Upper lobe of left lung (tissue), 6 donors: ENCODE results near the gene IGFLR1. TPM values are rescaled to one million over a fixed set of nuclear protein-coding genes. Genes with fewer than 3 reads are reported as not detected.

Experiments
- ATAC-seq, 2 donors: fragments of 200-7000 bp; cut with Tn5 transposase; one replicate each; pipeline ENCODE4 v1.9.1; 2022; ENCODE audit warnings: mild to moderate bottlenecking in 2 of 2, moderate library complexity in 2 of 2; ENCODE audit not compliant: low FRiP score in 2 of 2
- DNase-seq, 2 donors: peaks; one replicate each; pipeline ENCODE4 v3.0.0-alpha.2; 2019 to 2020
- H3K27ac ChIP-seq, 4 donors: fragments of 200-600 bp; sonication (generic); one replicate each; pipeline ENCODE4 v1.5.1; 2016 to 2019
- H3K27me3 ChIP-seq, 4 donors: fragments of 200-600 bp; sonication (generic); one replicate each; pipeline ENCODE4 v1.5.1; 2017 to 2019
- H3K36me3 ChIP-seq, 4 donors: fragments of 200-600 bp; sonication (generic); one replicate each; pipeline ENCODE4 v1.5.1; 2016 to 2019
- H3K4me1 ChIP-seq, 4 donors: fragments of 200-600 bp; sonication (generic); one replicate each; pipeline ENCODE4 v1.5.1; 2018 to 2019
- H3K4me3 ChIP-seq, 4 donors: fragments of 200-600 bp; sonication (generic); one replicate each; pipeline ENCODE4 v1.5.1; 2017 to 2019; ENCODE audit warnings: mild to moderate bottlenecking in 2 of 4, moderate library complexity in 1 of 4
- H3K9me3 ChIP-seq, 4 donors: fragments of 200-600 bp; sonication (generic); one replicate each; pipeline ENCODE4 v1.5.1; 2018 to 2019
- EP300 ChIP-seq, 4 donors: sonication (generic); formaldehyde crosslinking; IDR thresholded peaks; one replicate each; pipeline ENCODE4 v1.5.1; 2017; ENCODE audit warnings: antibody characterized with exemption in 4 of 4, control low read depth in 2 of 4
- POLR2A ChIP-seq, 4 donors: fragments of 450-650 bp; IDR thresholded peaks; one replicate each; pipeline ENCODE4 v1.5.1; 2016 to 2017; ENCODE audit warnings: antibody characterized with exemption in 4 of 4, mild to moderate bottlenecking in 2 of 4
- POLR2AphosphoS5 ChIP-seq, 2 donors: sonication (generic); formaldehyde crosslinking; IDR thresholded peaks; one replicate each; pipeline ENCODE4 v1.5.1; 2017; ENCODE audit warnings: antibody characterized with exemption in 2 of 2
- WGBS, 2 donors: methylation state at CpG; one replicate each; pipeline ENCODE4 v1.1.5; 2017 to 2018; 5-methylcytosine and 5-hydroxymethylcytosine counted together
- total RNA-seq, 6 donors: library from RNA; depleted of rRNA in 4 of 6; stranded (reverse); fragments of >200 nt in 4 of 6; gene quantifications; one replicate each; pipeline versions ENCODE4 v1.1.0 to v1.2.1, GENCODE V29; 2016 to 2021
- TF ChIP-seq, protein P1 (sequence below), 6 experiments: fragments of 450-650 bp in 4 of 6; fragments of 200-600 bp in 2 of 6; sonication (generic) in 2 of 6; IDR thresholded peaks; one replicate each; pipeline ENCODE4 v1.5.1; 2016 to 2019; ENCODE audit warnings: antibody characterized with exemption in 6 of 6
- donor health status: DM: no; HTN: no; CAD: no; lungs with moderate emphysema.
- donor health status: DM: no; HTN: yes; CAD: no; lungs with severe emphysema.

Gene IGFLR1
- total RNA-seq, 6 donors from 2014 or later, result 6.4 to 28.4 (median 18.8) TPM

DNA sequence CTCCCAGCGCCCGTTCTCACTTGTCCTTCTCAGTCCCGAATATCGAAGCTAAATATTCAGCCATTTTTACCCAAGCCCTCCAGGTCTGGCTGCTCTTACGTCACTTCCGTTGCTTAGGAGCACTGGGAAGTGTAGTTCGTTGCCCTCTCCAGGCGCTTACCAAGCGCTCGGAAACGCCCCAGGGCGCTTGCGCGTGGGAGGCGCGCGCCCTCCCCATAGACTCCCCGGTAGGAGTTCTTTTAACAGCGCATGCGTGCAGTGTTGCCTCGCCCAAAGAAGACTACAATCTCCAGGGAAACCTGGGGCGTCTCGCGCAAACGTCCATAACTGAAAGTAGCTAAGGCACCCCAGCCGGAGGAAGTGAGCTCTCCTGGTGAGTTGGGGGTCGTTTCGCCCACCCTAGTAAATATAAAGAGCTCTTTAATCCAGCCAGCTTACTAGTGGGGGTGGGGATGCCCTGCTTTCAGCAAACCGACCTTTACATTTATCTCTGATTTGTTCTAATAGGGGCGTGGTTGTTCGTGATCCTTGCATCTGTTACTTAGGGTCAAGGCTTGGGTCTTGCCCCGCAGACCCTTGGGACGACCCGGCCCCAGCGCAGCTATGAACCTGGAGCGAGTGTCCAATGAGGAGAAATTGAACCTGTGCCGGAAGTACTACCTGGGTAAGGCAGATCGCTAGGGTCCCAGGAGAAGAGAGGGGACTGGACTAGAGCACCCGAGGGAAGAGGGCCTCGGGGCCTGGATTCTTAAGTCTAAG lies 3.3 kb upstream of the IGFLR1 start, which contains the start of the genes PSENEN and U2AF1L4:
PSENEN (plus strand) TSS at position 324 of the 759 bp plus-strand sequence; CDS start at position 604, 280 bp downstream.
U2AF1L4 (minus strand) TSS at position 91 of the 759 bp plus-strand sequence; CDS start at position 64, 27 bp downstream.
- H3K4me1 ChIP-seq, result peaks cover 40 to 70% (median 52%) of the 10 kb centered on the region in 4 donors
- peak in 1 of 2 donors; percentile 70 for TF ChIP-seq POLR2AphosphoS5 (IDR thresholded peaks at IDR 0.05)
- TF ChIP-seq POLR2A (IDR thresholded peaks at IDR 0.05), result peak in 1 of 4 donors; percentile 48
- TF ChIP-seq, protein P1, sequence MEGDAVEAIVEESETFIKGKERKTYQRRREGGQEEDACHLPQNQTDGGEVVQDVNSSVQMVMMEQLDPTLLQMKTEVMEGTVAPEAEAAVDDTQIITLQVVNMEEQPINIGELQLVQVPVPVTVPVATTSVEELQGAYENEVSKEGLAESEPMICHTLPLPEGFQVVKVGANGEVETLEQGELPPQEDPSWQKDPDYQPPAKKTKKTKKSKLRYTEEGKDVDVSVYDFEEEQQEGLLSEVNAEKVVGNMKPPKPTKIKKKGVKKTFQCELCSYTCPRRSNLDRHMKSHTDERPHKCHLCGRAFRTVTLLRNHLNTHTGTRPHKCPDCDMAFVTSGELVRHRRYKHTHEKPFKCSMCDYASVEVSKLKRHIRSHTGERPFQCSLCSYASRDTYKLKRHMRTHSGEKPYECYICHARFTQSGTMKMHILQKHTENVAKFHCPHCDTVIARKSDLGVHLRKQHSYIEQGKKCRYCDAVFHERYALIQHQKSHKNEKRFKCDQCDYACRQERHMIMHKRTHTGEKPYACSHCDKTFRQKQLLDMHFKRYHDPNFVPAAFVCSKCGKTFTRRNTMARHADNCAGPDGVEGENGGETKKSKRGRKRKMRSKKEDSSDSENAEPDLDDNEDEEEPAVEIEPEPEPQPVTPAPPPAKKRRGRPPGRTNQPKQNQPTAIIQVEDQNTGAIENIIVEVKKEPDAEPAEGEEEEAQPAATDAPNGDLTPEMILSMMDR (IDR thresholded peaks at IDR 0.05), result peak in 2 of 6 experiments; percentile 3 to 28
- TF ChIP-seq EP300 (IDR thresholded peaks at IDR 0.05), result no peak
- H3K4me3 ChIP-seq, result peak within 1 kb of the TSS; percentile 63 to 91 (median 76)
- 1 to 2% methylated on average over 22 of the region's 40 CpGs for WGBS, 2 donors
- no peaks in the 10 kb centered on the region for H3K9me3 ChIP-seq
- H3K27ac ChIP-seq, result peak within 1 kb of the TSS; percentile 99 to 100 (median 100)
- no peaks in the 10 kb centered on the region for H3K27me3 ChIP-seq
- ATAC-seq (peak; percentile 89 to 93), DNase-seq (peak; percentile 99)
- peaks cover 0 to 4% (median 0%) of the 10 kb centered on the region in 4 donors for H3K36me3 ChIP-seq

DNA sequence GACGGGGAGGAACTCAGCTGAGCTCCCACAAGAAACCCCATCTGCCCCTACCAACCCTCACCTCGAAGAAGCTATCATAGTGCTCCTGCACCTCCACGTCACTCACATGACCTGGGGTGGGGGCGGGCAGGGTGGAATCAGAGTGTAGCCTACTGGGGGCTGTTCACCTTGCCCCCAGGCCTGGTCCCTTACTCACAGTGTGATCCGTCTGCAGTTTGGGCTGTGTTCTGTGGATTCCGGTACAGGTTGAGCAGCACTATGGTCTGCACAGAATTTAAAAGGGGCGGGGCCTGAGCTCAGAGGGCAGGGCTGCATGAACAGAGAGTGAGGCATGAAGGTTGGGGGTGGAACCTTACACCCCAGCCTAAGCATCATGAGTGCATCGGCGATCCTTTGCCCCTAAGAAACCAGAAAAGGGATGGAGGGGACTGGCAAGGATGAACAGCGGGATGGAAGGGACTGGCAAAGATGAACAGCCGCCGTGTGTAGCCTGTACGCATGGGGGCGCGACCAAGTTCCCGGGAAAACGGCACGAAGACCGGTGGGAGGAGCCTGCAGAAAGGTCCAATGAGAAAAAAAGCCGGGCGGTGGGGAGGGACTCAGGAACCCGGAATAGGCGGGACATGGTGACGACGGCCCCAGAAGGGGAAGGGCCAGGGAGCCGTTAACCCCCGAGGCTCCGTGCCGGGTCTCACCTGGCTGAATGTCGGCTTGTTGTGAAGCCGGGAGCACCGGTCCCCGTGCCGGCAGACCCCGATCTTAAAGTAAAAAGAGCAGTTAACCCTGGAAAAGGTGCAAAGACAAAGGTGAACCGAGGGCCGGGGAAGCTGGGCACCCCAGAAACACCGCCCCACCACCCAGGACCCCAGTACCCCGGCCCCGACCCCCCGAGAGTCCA lies 2.4 kb upstream of the IGFLR1 start:
- no peaks in the 10 kb centered on the region for H3K9me3 ChIP-seq
- DNase-seq, result peak; percentile 92 to 98
- H3K27ac ChIP-seq, result peak overlapping the region; percentile 99 to 100 (median 100)
- peak; percentile 87 to 91 for ATAC-seq
- TF ChIP-seq EP300 (IDR thresholded peaks at IDR 0.05), result no peak
- peak in 1 of 2 donors; percentile 5 for TF ChIP-seq POLR2AphosphoS5 (IDR thresholded peaks at IDR 0.05)
- TF ChIP-seq, protein P1 (IDR thresholded peaks at IDR 0.05), result peak in 5 of 6 experiments; percentile 19 to 52 (median 40)
- peak in 1 of 4 donors; percentile 88 for TF ChIP-seq POLR2A (IDR thresholded peaks at IDR 0.05)
- peaks cover 0 to 4% (median 0%) of the 10 kb centered on the region in 4 donors for H3K36me3 ChIP-seq
- 7 to 9% methylated on average over 32 to 41 of the region's 41 CpGs for WGBS, 2 donors
- H3K4me3 ChIP-seq, result peak overlapping the region; percentile 63 to 91 (median 76)
- H3K27me3 ChIP-seq, result no peaks in the 10 kb centered on the region
- H3K4me1 ChIP-seq, result peaks cover 42 to 69% (median 53%) of the 10 kb centered on the region in 4 donors

DNA sequence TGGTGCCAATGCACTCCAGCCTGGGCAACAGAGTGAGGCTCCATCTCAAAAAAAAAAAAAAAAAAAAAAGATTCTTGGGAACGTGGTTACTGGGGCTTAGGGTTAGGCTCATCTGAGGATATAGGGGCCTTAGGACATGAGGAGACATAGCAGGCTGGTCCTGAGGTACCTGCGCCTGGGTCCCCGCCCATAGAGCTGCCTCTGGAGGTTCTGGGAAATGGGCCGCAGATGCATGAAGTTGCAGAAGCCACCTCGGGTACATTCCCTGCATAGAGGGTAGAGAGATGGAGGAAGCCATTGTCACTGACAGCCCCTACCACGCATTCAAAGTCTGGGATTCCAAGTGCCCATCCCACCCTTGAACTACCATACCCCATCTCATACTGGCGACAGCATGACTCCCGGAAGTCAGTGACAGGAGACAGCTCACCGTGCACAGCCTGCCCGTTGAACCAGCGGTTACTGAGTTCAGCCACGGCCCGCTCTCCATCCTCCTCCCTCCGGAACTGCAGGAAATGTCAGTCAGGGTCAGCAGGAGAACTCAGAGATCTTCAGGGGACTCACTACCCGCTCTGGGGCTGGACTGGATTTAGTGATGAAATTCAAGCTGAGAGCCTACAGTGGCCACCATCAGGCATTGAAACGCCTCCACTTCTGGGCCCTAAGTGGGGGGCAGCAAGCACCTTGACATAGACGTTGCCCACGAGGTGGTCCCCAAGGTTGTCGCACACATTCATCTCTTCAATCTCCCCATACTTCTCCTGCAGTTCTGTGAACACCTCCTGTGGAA lies 1.6 kb upstream of the IGFLR1 start:
- WGBS, 2 donors, result 89 to 94% methylated on average over 15 to 19 of the region's 19 CpGs
- Histone ChIP-seq H3K27me3 (no peaks in the 10 kb centered on the region), H3K9me3 (no peaks in the 10 kb centered on the region), H3K36me3 (peaks cover 0 to 8% (median 2%) of the 10 kb centered on the region in 4 donors), H3K4me3 (peak overlapping the region in 3 of 4 donors; percentile 63 to 91 (median 87)), H3K4me1 (peaks cover 37 to 67% (median 52%) of the 10 kb centered on the region in 4 donors), H3K27ac (peak overlapping the region; percentile 99 to 100 (median 100))
- ATAC-seq (no peak), DNase-seq (no peak)
- TF ChIP-seq EP300 (IDR thresholded peaks at IDR 0.05), result no peak
- TF ChIP-seq POLR2AphosphoS5 (IDR thresholded peaks at IDR 0.05), result no peak
- no peak for TF ChIP-seq POLR2A (IDR thresholded peaks at IDR 0.05)
- TF ChIP-seq, protein P1 (IDR thresholded peaks at IDR 0.05), result no peak

DNA sequence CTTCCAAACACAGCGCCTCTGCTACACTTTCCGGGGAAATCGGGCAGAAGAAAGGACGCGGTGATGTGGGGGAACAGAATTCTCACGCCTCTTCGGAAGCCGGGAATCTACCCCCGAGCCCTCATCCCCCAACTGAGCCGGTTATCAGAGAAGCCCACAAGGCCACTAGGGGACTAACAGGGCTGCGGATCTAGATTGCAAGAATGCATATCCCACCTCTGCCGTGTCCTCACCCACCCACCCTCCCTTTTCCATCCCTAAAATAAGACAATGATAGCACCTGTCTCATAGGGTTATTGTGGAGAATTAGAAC lies 1.1 kb downstream of the IGFLR1 start:
- peak overlapping the region; percentile 79 to 91 (median 88) for H3K27ac ChIP-seq
- no peaks in the 10 kb centered on the region for H3K9me3 ChIP-seq
- H3K4me1 ChIP-seq, result peaks cover 24 to 53% (median 39%) of the 10 kb centered on the region in 4 donors
- no peaks in the 10 kb centered on the region for H3K27me3 ChIP-seq
- H3K4me3 ChIP-seq, result peak overlapping the region; percentile 68 to 77 (median 74)
- DNase-seq (peak in 1 of 2 donors; percentile 19), ATAC-seq (no peak)
- TF ChIP-seq POLR2AphosphoS5 (IDR thresholded peaks at IDR 0.05), result no peak
- TF ChIP-seq, protein P1 (IDR thresholded peaks at IDR 0.05), result peak in 1 of 6 experiments; percentile 3
- H3K36me3 ChIP-seq, result peaks cover 2 to 35% (median 26%) of the 10 kb centered on the region in 4 donors
- WGBS, 2 donors, result 7 to 21% methylated on average over 3 to 9 of the region's 12 CpGs
